GM21381 (cell line): ENCODE results near the gene NIPA2.
A peak's percentile ranks its signal among the peaks of the same experiment; 100 is the strongest.

Experiments used
- ATAC-seq: cut with Tn5 transposase; IDR thresholded peaks from one replicate; pipeline ENCODE4 v1.9.1; 2021; ENCODE audit warnings: mild to moderate bottlenecking, moderate library complexity; ENCODE audit not compliant: unreplicated experiment

NIPA2 gene

GRCh38 chr15:22895465-22896190 is 57.2 kb downstream of the NIPA2 start:
- ATAC-seq = peak; percentile 73

GRCh38 chr15:22902046-22902445 is 63.6 kb downstream of the NIPA2 start:
- ATAC-seq = no peak

GRCh38 chr15:22902578-22902977 is 64.1 kb downstream of the NIPA2 start:
- no peak for ATAC-seq

GRCh38 chr15:22902981-22903380 is 64.5 kb downstream of the NIPA2 start:
- ATAC-seq = no peak

- no peak for ATAC-seq
Observed at GRCh38 chr15:22903427-22903826, 65.0 kb downstream of the NIPA2 start.

- no peak for ATAC-seq
Observed at GRCh38 chr15:22903961-22904534, 65.6 kb downstream of the NIPA2 start.

- ATAC-seq = no peak
Observed at GRCh38 chr15:22904736-22905135, 66.3 kb downstream of the NIPA2 start.

GRCh38 chr15:22907161-22907950 is 68.9 kb downstream of the NIPA2 start:
- ATAC-seq = no peak

- no peak for ATAC-seq
Observed at GRCh38 chr15:22908830-22909229, 70.4 kb downstream of the NIPA2 start.

GRCh38 chr15:22911306-22911705 is 72.8 kb downstream of the NIPA2 start:
- no peak for ATAC-seq

- ATAC-seq = no peak
Observed at GRCh38 chr15:22912256-22912655, 73.8 kb downstream of the NIPA2 start.

- ATAC-seq = no peak
Observed at GRCh38 chr15:22913646-22914380, 75.3 kb downstream of the NIPA2 start.

- ATAC-seq = no peak
Observed at GRCh38 chr15:22915866-22916515, 77.5 kb downstream of the NIPA2 start.

GRCh38 chr15:22916606-22917350 is 78.3 kb downstream of the NIPA2 start:
- no peak for ATAC-seq

- ATAC-seq = no peak
Observed at GRCh38 chr15:22917556-22917955, 79.1 kb downstream of the NIPA2 start.
